ENCODE data around the gene SV2A. TPM values are rescaled to one million over a fixed set of nuclear protein-coding genes. Genes with fewer than 3 reads are reported as not detected.

The SV2A gene
- total RNA-seq, 1 donor from 2014 or later: 17.3 TPM

- Mint-ChIP-seq H3K27ac (peak overlapping the region; percentile 37), H3K4me1 (ENCODE audit: low read depth) (peaks cover 69% of the 10 kb centered on the region), H3K27me3 (ENCODE audit: insufficient read depth) (no peaks in the 10 kb centered on the region), H3K4me3 (peak overlapping the region; percentile 100), H3K36me3 (ENCODE audit: low read depth) (peaks cover 57% of the 10 kb centered on the region), H3K9me3 (no peaks in the 10 kb centered on the region)
- no peak for DNase-seq (ENCODE audit: low spot score)
- intact Hi-C loops (cut with micrococcal nuclease): loop anchor here (2.0 to 5.0 kb wide), 2 partner anchors 226 to 343 kb away; partner anchors contain the start of gene APH1A
Observed at GRCh38 chr1:149926296-149926695, 8.7 kb upstream of the SV2A start.

GRCh38 chr1:149925751-149926150 is 8.1 kb upstream of the SV2A start:
- Mint-ChIP-seq H3K4me1 (ENCODE audit: low read depth) (peaks cover 64% of the 10 kb centered on the region), H3K27ac (peak overlapping the region; percentile 37), H3K4me3 (peak overlapping the region; percentile 100), H3K27me3 (ENCODE audit: insufficient read depth) (no peaks in the 10 kb centered on the region), H3K9me3 (no peaks in the 10 kb centered on the region), H3K36me3 (ENCODE audit: low read depth) (peaks cover 56% of the 10 kb centered on the region)
- DNase-seq (ENCODE audit: low spot score): no peak
- intact Hi-C loops (cut with micrococcal nuclease): loop anchor here (2.0 to 5.0 kb wide), 2 partner anchors 227 to 343 kb away; partner anchors contain the start of gene APH1A

DNA sequence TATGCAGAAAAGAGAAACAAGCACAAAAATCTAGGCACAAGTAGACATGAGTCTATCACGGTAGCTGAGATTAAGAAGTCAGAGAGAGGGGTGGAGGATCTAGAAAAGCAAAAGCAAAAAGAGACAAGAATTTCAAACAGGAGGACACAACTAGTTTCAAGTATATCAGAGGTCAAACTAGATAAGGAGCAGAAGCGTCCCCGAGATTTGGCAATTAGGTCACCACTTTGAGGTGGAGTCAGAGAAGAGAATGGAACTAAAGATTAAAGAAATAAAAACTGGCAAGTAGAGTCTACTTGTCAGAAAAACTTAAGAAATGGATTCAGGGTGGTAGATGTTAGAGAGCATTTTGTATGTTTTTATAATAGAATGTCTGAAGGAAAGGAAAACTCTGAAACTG is 7.7 kb upstream of the SV2A start:
- Mint-ChIP-seq H3K9me3 (no peaks in the 10 kb centered on the region), H3K27ac (peak overlapping the region; percentile 34), H3K4me1 (ENCODE audit: low read depth) (peaks cover 60% of the 10 kb centered on the region), H3K27me3 (ENCODE audit: insufficient read depth) (no peaks in the 10 kb centered on the region), H3K4me3 (peak overlapping the region; percentile 100), H3K36me3 (ENCODE audit: low read depth) (peaks cover 53% of the 10 kb centered on the region)
- no peak for DNase-seq (ENCODE audit: low spot score)
- intact Hi-C loops (cut with micrococcal nuclease): loop anchor here (5.0 kb wide), 1 partner anchor 227 kb away; no protein-coding TSS in a partner anchor

DNA sequence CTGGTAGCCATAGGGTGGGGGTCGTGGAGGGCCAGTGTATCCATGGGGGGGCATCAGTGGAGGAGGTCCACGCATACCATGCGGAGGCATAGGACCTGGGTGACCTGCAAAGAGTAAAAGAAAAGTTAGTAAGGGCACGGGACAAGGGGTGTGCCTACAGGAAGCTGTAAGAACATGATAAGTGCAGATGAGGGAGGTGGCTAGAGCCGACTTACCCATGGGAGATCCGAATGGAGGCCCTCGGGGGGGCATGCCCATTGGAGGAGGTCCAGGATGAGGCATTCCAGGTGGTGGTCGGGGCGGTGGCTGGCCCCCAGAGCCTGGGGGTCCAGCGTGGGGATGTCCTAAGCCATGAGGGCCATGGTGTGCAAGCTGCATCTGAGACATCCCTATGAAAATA is 6.0 kb upstream of the SV2A start:
- H3K27me3 Mint-ChIP-seq (ENCODE audit: insufficient read depth): no peaks in the 10 kb centered on the region
- peaks cover 50% of the 10 kb centered on the region for H3K36me3 Mint-ChIP-seq (ENCODE audit: low read depth)
- peaks cover 45% of the 10 kb centered on the region for H3K4me1 Mint-ChIP-seq (ENCODE audit: low read depth)
- no peak overlapping the region for H3K27ac Mint-ChIP-seq
- H3K9me3 Mint-ChIP-seq: no peaks in the 10 kb centered on the region
- H3K4me3 Mint-ChIP-seq: peak overlapping the region; percentile 42
- no peak for DNase-seq (ENCODE audit: low spot score)
- intact Hi-C loops (cut with micrococcal nuclease): no loop called here

DNA sequence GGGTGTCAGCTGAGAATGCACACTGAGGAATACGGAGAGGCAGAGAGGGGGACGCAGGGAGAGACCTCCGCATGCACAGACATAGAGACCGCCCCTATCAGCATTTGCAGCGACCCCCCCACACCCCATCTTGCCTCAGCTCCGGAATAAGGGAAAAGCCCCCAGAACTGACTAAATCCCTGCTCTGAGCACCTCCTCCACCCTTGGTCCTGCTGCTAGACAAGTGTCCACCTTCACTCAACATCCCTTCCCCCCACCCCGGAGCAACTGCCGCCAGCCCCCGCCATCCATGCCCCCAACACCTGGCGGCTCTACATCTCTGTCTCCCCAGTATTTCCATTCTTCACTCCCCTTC is 769 bp downstream of the SV2A start:
- Mint-ChIP-seq H3K27me3 (ENCODE audit: insufficient read depth) (no peaks in the 10 kb centered on the region), H3K36me3 (ENCODE audit: low read depth) (peaks cover 9% of the 10 kb centered on the region), H3K4me1 (ENCODE audit: low read depth) (peaks cover 48% of the 10 kb centered on the region), H3K27ac (peak overlapping the region; percentile 87), H3K9me3 (no peaks in the 10 kb centered on the region), H3K4me3 (peak overlapping the region; percentile 96)
- no peak for DNase-seq (ENCODE audit: low spot score)
- intact Hi-C loops (cut with micrococcal nuclease): loop anchor here (1.0 to 2.0 kb wide), 2 partner anchors 10 to 18 kb away; partner anchors contain the start of genes BOLA1 and SF3B4

DNA sequence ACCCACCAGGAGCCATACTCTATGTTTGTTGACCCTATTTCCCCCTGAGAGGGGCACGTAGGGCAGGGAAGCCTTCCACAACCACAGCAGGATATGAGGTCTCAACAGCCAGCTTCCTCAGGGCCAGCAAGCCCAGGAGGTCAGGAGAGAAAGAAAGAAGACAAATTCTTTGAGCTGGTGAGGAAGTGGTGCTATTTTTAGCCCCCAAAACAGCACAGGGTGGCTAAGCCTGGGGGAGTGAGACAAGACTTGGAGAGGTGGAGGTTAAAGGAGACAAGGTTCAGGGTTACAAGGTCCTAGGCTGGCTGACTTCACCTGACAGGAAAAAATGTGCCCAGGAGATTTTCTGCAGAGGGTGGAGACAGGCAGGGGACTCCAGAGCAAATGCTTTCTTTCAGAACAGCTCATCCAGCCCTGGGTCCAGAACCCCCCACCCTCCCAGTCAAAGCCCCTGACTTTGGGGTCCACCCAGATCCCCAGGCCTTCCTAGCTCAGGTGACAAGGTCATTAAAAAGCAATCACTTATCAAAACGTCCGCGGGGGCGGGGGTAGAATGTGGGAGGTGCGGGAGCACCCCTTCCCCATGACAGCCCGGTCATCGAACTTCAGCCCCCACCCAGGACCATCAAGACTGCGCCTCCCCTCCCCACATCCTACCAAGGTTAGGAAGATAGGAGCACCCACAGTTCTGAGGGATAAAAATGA is 1.3 kb downstream of the SV2A start:
- intact Hi-C loops (cut with micrococcal nuclease): loop anchor here (2.0 kb wide), 1 partner anchor 18 kb away; the partner anchor contains the start of gene BOLA1

DNA sequence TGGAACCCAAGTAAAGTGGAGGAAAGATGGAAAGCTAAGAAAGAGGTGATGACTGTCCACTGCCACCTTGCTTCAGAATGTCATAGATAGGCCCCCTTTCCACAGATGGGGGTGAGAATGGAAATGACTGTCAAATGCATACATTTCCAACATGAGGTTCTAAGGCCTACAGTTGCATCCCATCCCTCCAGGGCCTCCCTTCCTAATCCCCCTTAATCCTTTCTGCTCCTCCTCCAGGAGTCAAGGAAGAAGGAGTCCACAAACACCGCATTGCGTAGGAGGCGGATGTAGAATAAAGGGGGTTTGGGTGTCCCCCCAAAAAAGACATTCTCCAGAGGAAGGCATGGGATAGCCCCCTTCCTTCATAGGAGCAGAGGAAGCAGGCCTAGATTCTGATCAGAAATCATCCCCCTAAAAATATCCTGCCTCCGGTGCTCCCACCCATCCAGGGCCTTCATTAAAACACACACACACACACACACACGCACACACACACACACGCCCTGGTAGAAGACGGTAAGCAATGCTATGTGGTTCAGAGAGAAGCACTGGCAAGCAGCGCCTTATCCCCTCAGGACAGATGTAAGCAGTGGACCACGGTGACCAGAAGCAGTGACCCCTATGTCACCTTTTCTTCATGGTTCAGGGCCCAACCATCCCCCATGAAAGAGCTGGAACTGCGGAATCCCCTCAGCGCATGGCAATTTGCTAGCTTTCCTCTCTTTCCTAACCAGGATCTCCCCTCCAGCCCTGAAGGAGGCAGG is 2.0 kb downstream of the SV2A start:
- Mint-ChIP-seq H3K4me1 (ENCODE audit: low read depth) (peaks cover 48% of the 10 kb centered on the region), H3K4me3 (peak overlapping the region; percentile 96), H3K27me3 (ENCODE audit: insufficient read depth) (no peaks in the 10 kb centered on the region), H3K36me3 (ENCODE audit: low read depth) (peaks cover 16% of the 10 kb centered on the region), H3K9me3 (no peaks in the 10 kb centered on the region), H3K27ac (peak overlapping the region; percentile 29)
- intact Hi-C loops (cut with micrococcal nuclease): loop anchor here (2.0 kb wide), 1 partner anchor 17 kb away; the partner anchor contains the start of gene BOLA1
- no peak for DNase-seq (ENCODE audit: low spot score)

More for the DNA sequence above, 1.3 kb downstream of the SV2A start:
- peaks cover 48% of the 10 kb centered on the region for H3K4me1 Mint-ChIP-seq (ENCODE audit: low read depth)
- no peaks in the 10 kb centered on the region for H3K27me3 Mint-ChIP-seq (ENCODE audit: insufficient read depth)
- H3K36me3 Mint-ChIP-seq (ENCODE audit: low read depth): peaks cover 10% of the 10 kb centered on the region
- DNase-seq (ENCODE audit: low spot score): no peak
- H3K9me3 Mint-ChIP-seq: no peaks in the 10 kb centered on the region
- peak overlapping the region; percentile 29 for H3K27ac Mint-ChIP-seq
- H3K4me3 Mint-ChIP-seq: peak overlapping the region; percentile 96

DNA sequence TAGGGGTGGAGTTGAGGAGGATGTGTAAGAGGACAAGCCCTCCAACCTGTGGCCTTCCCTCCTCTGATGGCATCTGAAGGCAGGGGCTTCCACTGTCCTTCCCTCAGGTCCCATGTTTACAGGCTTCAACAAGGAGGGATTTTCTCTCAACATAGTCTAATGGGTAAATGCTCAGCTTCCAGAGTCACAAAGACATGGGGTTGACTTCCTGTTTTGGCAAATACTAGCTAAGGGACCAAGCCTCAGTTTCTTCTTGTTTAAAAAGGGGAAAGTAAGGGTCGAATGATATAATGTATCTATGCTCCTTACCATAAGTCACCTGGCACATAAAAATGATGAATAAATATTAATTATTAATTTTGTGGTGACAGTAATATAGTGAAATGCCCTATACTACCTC is 3.1 kb downstream of the SV2A start:
- H3K4me1 Mint-ChIP-seq (ENCODE audit: low read depth): peaks cover 48% of the 10 kb centered on the region
- H3K27ac Mint-ChIP-seq: peak overlapping the region; percentile 47

DNA sequence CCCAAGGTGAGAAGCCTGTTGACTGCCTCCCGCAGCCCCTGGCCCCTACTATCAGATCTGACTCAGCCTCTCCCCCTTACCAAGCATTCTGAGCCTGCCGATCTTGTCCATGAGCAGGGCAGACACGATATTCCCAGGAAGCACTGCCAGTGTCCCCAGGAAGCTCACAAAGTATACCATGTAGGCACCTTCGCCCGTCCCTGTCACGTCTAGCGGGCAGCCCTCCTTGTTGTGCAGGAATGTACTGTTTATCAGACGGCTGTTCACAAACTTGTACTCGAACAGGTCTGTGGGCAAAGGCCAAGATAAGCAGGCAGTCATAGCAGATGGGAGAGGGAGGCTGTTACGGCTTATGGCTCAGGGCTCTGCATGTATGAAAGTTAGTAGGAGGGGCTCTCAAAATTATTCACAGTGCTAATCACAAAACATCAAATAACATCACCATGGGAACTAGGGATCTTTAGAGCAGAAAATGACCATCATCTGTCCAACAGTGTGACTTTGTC is 11.0 kb downstream of the SV2A start:
- Mint-ChIP-seq H3K4me1 (ENCODE audit: low read depth) (no peaks in the 10 kb centered on the region), H3K4me3 (no peak overlapping the region), H3K36me3 (ENCODE audit: low read depth) (peaks cover 47% of the 10 kb centered on the region), H3K27me3 (ENCODE audit: insufficient read depth) (no peaks in the 10 kb centered on the region), H3K27ac (no peak overlapping the region), H3K9me3 (no peaks in the 10 kb centered on the region)
- intact Hi-C loops (cut with micrococcal nuclease): no loop called here
- DNase-seq (ENCODE audit: low spot score): no peak

More for the DNA sequence above, 3.1 kb downstream of the SV2A start:
- intact Hi-C loops (cut with micrococcal nuclease): no loop called here
- Mint-ChIP-seq H3K36me3 (ENCODE audit: low read depth) (peaks cover 20% of the 10 kb centered on the region), H3K4me3 (no peak overlapping the region), H3K9me3 (no peaks in the 10 kb centered on the region), H3K27me3 (ENCODE audit: insufficient read depth) (no peaks in the 10 kb centered on the region)
- DNase-seq (ENCODE audit: low spot score): no peak

- H3K36me3 Mint-ChIP-seq (ENCODE audit: low read depth): peaks cover 38% of the 10 kb centered on the region
- no peak overlapping the region for H3K4me3 Mint-ChIP-seq
- no peaks in the 10 kb centered on the region for H3K27me3 Mint-ChIP-seq (ENCODE audit: insufficient read depth)
- intact Hi-C loops (cut with micrococcal nuclease): no loop called here
- H3K4me1 Mint-ChIP-seq (ENCODE audit: low read depth): peaks cover 18% of the 10 kb centered on the region
- no peak overlapping the region for H3K27ac Mint-ChIP-seq
- DNase-seq (ENCODE audit: low spot score): no peak
- H3K9me3 Mint-ChIP-seq: no peaks in the 10 kb centered on the region
Observed at GRCh38 chr1:149903836-149904491, 13.7 kb downstream of the SV2A start.

DNA sequence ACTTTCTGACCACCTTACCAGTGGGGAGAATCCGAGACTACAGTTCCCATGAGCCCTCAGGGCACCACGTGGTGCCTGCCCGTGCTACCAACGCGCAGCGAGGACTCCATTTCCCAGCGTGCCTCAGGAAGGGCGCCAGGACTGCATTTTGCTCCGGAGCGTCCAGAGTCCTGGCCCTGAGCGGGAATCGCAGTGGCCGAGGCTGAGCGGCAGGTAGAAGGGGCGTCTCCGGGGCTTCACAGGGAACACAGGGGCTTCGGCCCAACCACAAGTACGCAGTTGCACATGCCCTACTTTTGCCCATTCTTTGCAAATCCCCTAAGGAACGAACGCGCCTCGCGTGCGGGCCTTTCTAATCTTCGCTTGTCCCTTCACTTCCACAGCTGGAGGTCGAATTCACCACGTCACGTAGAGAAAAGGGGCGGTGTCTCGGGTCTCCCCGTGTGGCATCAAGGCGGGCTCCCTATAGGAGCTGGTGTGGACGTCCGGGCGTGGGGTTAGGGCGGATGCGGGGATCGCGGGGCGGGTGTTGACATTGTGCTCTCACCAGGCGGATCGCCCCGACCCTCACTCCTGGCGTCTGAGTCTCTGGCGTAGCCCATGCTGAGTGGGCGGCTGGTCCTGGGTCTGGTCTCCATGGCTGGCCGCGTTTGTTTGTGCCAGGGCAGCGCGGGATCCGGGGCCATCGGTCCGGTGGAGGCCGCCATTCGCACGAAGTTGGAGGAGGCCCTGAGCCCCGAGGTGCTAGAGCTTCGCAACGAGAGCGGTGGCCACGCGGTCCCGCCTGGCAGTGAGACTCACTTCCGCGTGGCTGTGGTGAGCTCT is 18.0 kb downstream of the SV2A start, which contains the start of gene BOLA1:
TSS of gene BOLA1 (plus strand) at position 109 of the 825 bp plus-strand sequence. CDS start at position 601, 492 bp downstream.
- Mint-ChIP-seq H3K27ac (peak within 1 kb of the TSS; percentile 92), H3K4me1 (ENCODE audit: low read depth) (peaks cover 27% of the 10 kb centered on the region)

More for the DNA sequence above, 18.0 kb downstream of the SV2A start, which contains the start of gene BOLA1:
- peak; percentile 77 for DNase-seq (ENCODE audit: low spot score)
- Mint-ChIP-seq H3K36me3 (ENCODE audit: low read depth) (peaks cover 13% of the 10 kb centered on the region), H3K27me3 (ENCODE audit: insufficient read depth) (peaks cover 2% of the 10 kb centered on the region), H3K9me3 (no peaks in the 10 kb centered on the region), H3K4me3 (peak within 1 kb of the TSS; percentile 86)
- intact Hi-C loops (cut with micrococcal nuclease): loop anchor here (1.0 to 10.0 kb wide), 7 partner anchors 13 to 422 kb away; partner anchors contain the start of genes PRPF3, SF3B4 and SV2A

Measured in activated T-helper 1 cell treated with anti-CD3 and anti-CD28 coated beads, Interleukin-12 subunit alpha, Interleukin-12 subunit beta, Interleukin-2, Interleukin-4 antibody, amounts not matched to agents 30 ng/mL and 10 ng/mL and 1 ng/mL, durations not matched to agents 14 hours and 24 hours and 36 hours (primary cell).